Pancreas (tissue), 10 donors: Measurements from ENCODE around the gene CRABP1. TPM values are rescaled to one million over a fixed set of nuclear protein-coding genes. Genes with fewer than 3 reads are reported as not detected.

ENCODE experiments used
- ATAC-seq, 4 donors: fragments of 200-7000 bp; cut with Tn5 transposase; one replicate each; pipeline versions ENCODE4 v1.8.0 to v1.9.1; 2020; ENCODE audit warnings: mild to moderate bottlenecking in 4 of 4, moderate library complexity in 4 of 4
- DNase-seq, 6 donors: peaks; one replicate each; pipeline ENCODE4 v3.0.0-alpha.2; 2020
- FAIRE-seq: peaks from 2 replicates; lab custom pipeline; 2012; peaks lifted over from hg19 to GRCh38; lab: Jason Lieb, UNC
- H3K27ac ChIP-seq, 4 donors: fragments of 200-600 bp; sonication (generic); 1 replicate in 3 of 4; 2 replicates in 1 of 4; pipeline versions ENCODE4 v1.5.0 to v1.8.0; 2020
- H3K27me3 ChIP-seq, 4 donors: fragments of 200-600 bp; one replicate each; pipeline ENCODE4 v1.8.0; 2021
- H3K36me3 ChIP-seq, 3 donors: fragments of 200-600 bp; sonication (generic) in 1 of 3; one replicate each; pipeline versions ENCODE4 v1.5.0 to v1.8.0; 2020 to 2021
- H3K4me1 ChIP-seq, 3 donors: fragments of 200-600 bp; one replicate each; pipeline ENCODE4 v1.8.0; 2021
- H3K4me3 ChIP-seq, 4 donors: fragments of 200-600 bp; sonication (generic) in 2 of 4; one replicate each; pipeline versions ENCODE4 v1.5.0 to v1.8.0; 2020 to 2021
- H3K9me3 ChIP-seq, 4 donors: fragments of 200-600 bp; one replicate each; pipeline ENCODE4 v1.8.0; 2021
- WGBS, 2 donors: extraction: QIAGEN DNeasy Blood & Tissue Kit; methylation state at CpG; one replicate each; pipeline ENCODE4 v1.1.7; 2013; 5-methylcytosine and 5-hydroxymethylcytosine counted together
- intact Hi-C, 3 donors: fragments of 100-400 bp; cut with DNase I; formaldehyde crosslinking; loops; one replicate each; pipeline versions ENCODE4 v1.11.1 to v1.14.2; 2022
- polyA plus RNA-seq, 2 donors: library from polyadenylated mRNA; stranded (reverse); fragments of 200-250 nt; gene quantifications; one replicate each; pipeline ENCODE4 v1.2.3, GENCODE V29; 2013
- total RNA-seq, 6 donors: library from RNA; stranded (reverse); fragmentation: NEBNext Ultra II Directional in 4 of 6; extraction: Animal tissue kit (Norgen Biotek cat#: 25700) in 4 of 6; gene quantifications; one replicate each; pipeline versions ENCODE4 v1.2.1 to v1.2.4, GENCODE V29; 2021 to 2023
- TF ChIP-seq, protein P1 (sequence below), 4 donors: fragments of 200-600 bp; sonication (generic) in 3 of 4; IDR thresholded peaks; one replicate each; pipeline versions ENCODE4 v1.5.0 to v1.8.0; 2021; ENCODE audit warnings: antibody characterized with exemption in 4 of 4
- donor health status: healthy with polysubstance abuse.
- donor health status: DM: no; HTN: no; CAD: no; lungs with moderate emphysema.
- donor health status: DM: no; HTN: no; CAD: no.
- donor health status: control.
- donor health status: control.
- donor health status: Bipolar disorder and iron deficiency.
- donor health status: DM: yes; HTN: yes; CAD: no.
- donor health status: DM: no; HTN: no; CAD: no.
- donor health status: DM: no; HTN: no; CAD: no.
- donor health status: DM: yes; HTN: yes; CAD: no.

The CRABP1 gene
- total and polyA plus RNA-seq, 8 donors = 0.20 to 11.8 (median 0.37) TPM; not detected in 3

DNA sequence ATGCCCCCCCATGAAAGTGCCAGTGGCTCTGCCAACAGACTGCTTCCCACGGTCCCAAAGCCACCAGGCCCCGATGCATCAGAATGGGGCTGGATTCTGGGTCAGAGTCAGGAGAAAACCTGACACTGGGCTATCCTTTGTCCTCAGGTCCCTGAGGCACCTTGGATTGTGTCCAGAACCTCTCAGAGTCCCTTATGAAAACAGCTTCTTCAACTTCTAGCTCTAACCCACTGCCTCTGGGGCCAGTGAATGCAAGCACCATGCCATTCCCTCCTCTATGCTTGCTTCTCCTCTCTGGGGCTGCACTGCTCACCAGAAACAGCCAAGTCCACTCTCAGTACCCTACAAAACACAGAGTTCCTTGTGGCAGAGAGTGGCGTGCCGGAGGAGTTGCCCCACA is 9.9 kb downstream of the CRABP1 start:
- 68 to 76% methylated on average over 4 of the region's 4 CpGs for WGBS, 2 donors
- Histone ChIP-seq H3K27me3 (no peaks in the 10 kb centered on the region), H3K9me3 (no peaks in the 10 kb centered on the region), H3K4me1 (no peaks in the 10 kb centered on the region), H3K36me3 (no peaks in the 10 kb centered on the region), H3K4me3 (no peak overlapping the region), H3K27ac (no peak overlapping the region)
- DNase-seq = no peak
- FAIRE-seq = no peak
- ATAC-seq = no peak
- intact Hi-C loops = no loop called here
- TF ChIP-seq, protein P1, sequence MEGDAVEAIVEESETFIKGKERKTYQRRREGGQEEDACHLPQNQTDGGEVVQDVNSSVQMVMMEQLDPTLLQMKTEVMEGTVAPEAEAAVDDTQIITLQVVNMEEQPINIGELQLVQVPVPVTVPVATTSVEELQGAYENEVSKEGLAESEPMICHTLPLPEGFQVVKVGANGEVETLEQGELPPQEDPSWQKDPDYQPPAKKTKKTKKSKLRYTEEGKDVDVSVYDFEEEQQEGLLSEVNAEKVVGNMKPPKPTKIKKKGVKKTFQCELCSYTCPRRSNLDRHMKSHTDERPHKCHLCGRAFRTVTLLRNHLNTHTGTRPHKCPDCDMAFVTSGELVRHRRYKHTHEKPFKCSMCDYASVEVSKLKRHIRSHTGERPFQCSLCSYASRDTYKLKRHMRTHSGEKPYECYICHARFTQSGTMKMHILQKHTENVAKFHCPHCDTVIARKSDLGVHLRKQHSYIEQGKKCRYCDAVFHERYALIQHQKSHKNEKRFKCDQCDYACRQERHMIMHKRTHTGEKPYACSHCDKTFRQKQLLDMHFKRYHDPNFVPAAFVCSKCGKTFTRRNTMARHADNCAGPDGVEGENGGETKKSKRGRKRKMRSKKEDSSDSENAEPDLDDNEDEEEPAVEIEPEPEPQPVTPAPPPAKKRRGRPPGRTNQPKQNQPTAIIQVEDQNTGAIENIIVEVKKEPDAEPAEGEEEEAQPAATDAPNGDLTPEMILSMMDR (IDR thresholded peaks at IDR 0.05) = no peak

DNA sequence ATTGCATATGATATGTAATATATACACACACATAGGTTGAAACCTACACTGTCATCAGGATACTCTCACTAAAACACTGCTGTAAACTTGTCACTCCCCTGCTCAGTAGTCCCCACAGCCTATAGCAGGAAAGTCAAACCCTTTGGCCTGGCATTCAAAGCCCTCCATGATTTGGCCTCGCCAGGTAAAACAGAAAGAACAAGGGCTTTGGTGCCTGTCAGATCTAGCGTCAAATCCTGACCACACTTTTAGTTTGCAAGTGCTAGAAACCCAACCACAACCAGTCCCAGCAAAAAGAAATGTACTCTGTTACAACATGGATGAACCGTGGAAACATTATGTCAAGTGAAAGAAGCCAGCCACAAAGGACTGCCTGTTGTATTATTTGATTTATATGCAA is 11.4 kb downstream of the CRABP1 start:
- ATAC-seq = no peak
- FAIRE-seq = no peak
- DNase-seq = no peak
- TF ChIP-seq, protein P1 (IDR thresholded peaks at IDR 0.05) = no peak
- 84 to 85% methylated on average over 3 of the region's 3 CpGs for WGBS, 2 donors
- Histone ChIP-seq H3K9me3 (no peaks in the 10 kb centered on the region), H3K36me3 (no peaks in the 10 kb centered on the region), H3K27me3 (no peaks in the 10 kb centered on the region), H3K4me1 (no peaks in the 10 kb centered on the region), H3K27ac (no peak overlapping the region), H3K4me3 (no peak overlapping the region)
- intact Hi-C loops = no loop called here

DNA sequence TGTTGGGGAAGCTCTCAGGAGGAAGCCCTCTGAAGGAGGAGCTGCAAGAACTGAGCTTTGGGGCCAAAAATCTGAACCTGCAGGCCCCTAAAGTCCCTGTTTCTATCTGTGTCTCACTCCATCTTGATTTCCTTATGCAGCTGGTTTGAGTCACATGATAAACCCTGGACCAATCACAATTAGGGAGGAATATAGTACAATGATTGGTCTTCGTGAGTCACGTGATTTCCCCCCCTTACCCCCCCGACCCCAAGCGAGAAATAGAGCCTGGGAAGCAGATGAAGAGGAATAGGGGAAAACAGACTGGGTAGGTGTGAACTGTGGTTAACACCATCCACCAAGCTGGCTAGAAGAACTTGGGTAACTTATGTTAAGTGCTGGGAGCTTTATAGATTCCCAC is 12.9 kb downstream of the CRABP1 start:
- Histone ChIP-seq H3K4me3 (no peak overlapping the region), H3K27me3 (no peaks in the 10 kb centered on the region), H3K36me3 (no peaks in the 10 kb centered on the region), H3K4me1 (no peaks in the 10 kb centered on the region), H3K9me3 (no peaks in the 10 kb centered on the region), H3K27ac (no peak overlapping the region)
- no peak for FAIRE-seq
- intact Hi-C loops = no loop called here
- TF ChIP-seq, protein P1 (IDR thresholded peaks at IDR 0.05) = no peak
- no peak for ATAC-seq
- WGBS, 2 donors = 40 to 47% methylated on average over 4 of the region's 4 CpGs
- no peak for DNase-seq

DNA sequence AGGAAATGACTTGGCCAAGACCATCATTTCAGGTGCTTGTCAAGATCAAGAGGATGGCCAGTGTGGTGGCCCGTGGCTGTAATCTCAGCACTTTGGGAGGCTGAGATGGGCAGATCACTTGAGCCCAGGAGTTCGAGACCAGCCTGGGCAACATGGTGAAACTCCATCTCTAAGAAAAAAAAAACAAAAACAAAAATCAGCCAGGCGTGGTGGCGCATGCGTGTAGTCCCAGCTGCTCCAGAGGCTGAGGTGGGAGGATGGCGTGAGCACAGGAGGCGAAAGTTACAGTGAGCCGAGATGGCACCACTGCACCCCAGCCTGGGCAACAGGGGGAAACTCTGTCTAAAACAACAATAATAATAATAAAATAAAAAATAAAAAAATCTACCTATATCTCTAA is 15.0 kb downstream of the CRABP1 start:
- ATAC-seq (no peak), FAIRE-seq (no peak), DNase-seq (peak in 1 of 6 donors; percentile 12)
- Histone ChIP-seq H3K36me3 (no peaks in the 10 kb centered on the region), H3K27me3 (no peaks in the 10 kb centered on the region), H3K4me1 (no peaks in the 10 kb centered on the region), H3K4me3 (no peak overlapping the region), H3K9me3 (no peaks in the 10 kb centered on the region), H3K27ac (no peak overlapping the region)
- intact Hi-C loops = no loop called here
- 74 to 79% methylated on average over 8 of the region's 8 CpGs for WGBS, 2 donors
- TF ChIP-seq, protein P1 (IDR thresholded peaks at IDR 0.05) = no peak

DNA sequence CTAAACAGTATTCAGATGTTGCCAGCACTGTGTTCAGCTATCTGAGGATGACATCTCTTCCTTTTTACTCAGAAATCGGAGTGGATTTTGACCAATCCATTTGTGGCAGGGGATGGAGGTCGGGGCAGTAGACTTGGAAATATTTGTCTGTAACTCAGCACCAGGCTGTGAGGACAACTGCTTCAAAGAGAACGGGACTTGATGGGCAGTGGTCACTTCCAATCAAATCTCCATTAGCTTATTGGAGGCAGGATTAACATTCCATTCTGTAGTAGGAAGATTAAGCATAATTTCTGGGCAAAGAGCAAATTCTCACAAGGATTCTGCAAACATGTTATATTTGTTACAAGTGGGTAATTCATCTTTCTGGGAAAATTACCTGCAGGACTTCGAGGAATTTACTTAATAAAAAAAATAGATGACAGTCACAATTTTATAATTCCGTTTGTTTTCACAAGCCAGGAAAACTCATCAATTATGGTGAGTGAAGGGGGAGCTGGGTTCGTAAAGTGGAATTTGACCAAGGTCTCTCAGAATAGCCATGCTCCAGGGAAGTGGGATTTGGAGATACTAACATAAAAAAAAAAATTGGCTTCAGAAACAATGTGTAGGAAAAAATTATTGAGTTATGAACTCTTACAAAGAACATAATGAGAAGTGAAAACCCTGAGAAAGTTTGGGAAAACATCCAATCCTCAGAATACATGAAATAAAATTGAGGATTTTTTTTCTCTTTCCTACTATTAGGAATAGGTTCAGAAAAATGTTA is 18.1 kb downstream of the CRABP1 start:
- FAIRE-seq (no peak), DNase-seq (peak in 1 of 6 donors; percentile 22), ATAC-seq (peak in 1 of 4 donors; percentile 56)
- Histone ChIP-seq H3K9me3 (no peaks in the 10 kb centered on the region), H3K36me3 (no peaks in the 10 kb centered on the region), H3K4me1 (no peaks in the 10 kb centered on the region), H3K27ac (no peak overlapping the region), H3K4me3 (no peak overlapping the region), H3K27me3 (no peaks in the 10 kb centered on the region)
- 24 to 25% methylated on average over 6 of the region's 6 CpGs for WGBS, 2 donors
- TF ChIP-seq, protein P1 (IDR thresholded peaks at IDR 0.05) = no peak
- intact Hi-C loops = no loop called here
